Natural killer cell (primary cell): ENCODE data around the gene CACNA2D3. TPM values are rescaled to one million over a fixed set of nuclear protein-coding genes. Genes with fewer than 3 reads are reported as not detected.

Source experiments
- ATAC-seq, 3 donors: fragments of 150-1000 bp in 2 of 3; fragments of 200-7000 bp in 1 of 3; cut with Tn5 transposase; 1 replicate in 1 of 3; 2 replicates in 2 of 3; pipeline ENCODE4 v1.10.0; 2021; ENCODE audit warnings: mild to moderate bottlenecking in 2 of 3, moderate library complexity in 2 of 3
- DNase-seq, 2 donors: peaks; one replicate each; pipeline versions ENCODE4 v3.0.0 to v3.0.0-alpha.2; 2013 to 2021; ENCODE audit warnings: mixed read lengths in 1 of 2
- H3K27ac ChIP-seq: one replicate; pipeline ENCODE4 v1.5.1; 2013; ENCODE audit warnings: mild to moderate bottlenecking, low read length
- H3K27me3 ChIP-seq: one replicate; pipeline ENCODE4 v1.6.1; 2013; ENCODE audit warnings: low read length; ENCODE audit not compliant: control insufficient read depth, insufficient read depth
- H3K36me3 ChIP-seq: one replicate; pipeline ENCODE4 v1.6.1; 2013; ENCODE audit warnings: low read length; ENCODE audit not compliant: control insufficient read depth, insufficient read depth
- H3K4me1 ChIP-seq: one replicate; pipeline ENCODE4 v1.6.1; 2013; ENCODE audit warnings: low read length; ENCODE audit not compliant: control insufficient read depth, insufficient read depth
- H3K4me3 ChIP-seq: one replicate; pipeline ENCODE4 v1.5.1; 2013; ENCODE audit warnings: low read length
- H3K9me3 ChIP-seq: one replicate; pipeline ENCODE4 v1.6.1; 2013; ENCODE audit warnings: low read length; ENCODE audit not compliant: control insufficient read depth, insufficient read depth
- H3K27ac Mint-ChIP-seq, 2 donors: one replicate each; pipeline ENCODE4 v1.8.0; 2022; ENCODE audit warnings: mild to moderate bottlenecking in 2 of 2, mixed read lengths in 2 of 2, moderate library complexity in 1 of 2
- H3K27me3 Mint-ChIP-seq, 2 donors: one replicate each; pipeline ENCODE4 v1.8.0; 2022; ENCODE audit warnings: low read depth in 2 of 2, mixed read lengths in 2 of 2
- H3K36me3 Mint-ChIP-seq: one replicate; pipeline ENCODE4 v1.8.0; 2022; ENCODE audit warnings: mixed read lengths
- H3K4me1 Mint-ChIP-seq, 2 donors: one replicate each; pipeline ENCODE4 v1.8.0; 2022; ENCODE audit warnings: mixed read lengths in 2 of 2
- H3K4me3 Mint-ChIP-seq: one replicate; pipeline ENCODE4 v1.8.0; 2022; ENCODE audit warnings: mild to moderate bottlenecking, moderate library complexity, mixed read lengths
- H3K9me3 Mint-ChIP-seq, 2 donors: one replicate each; pipeline ENCODE4 v1.8.0; 2022; ENCODE audit warnings: mixed read lengths in 2 of 2
- CTCF ChIP-seq: fragments of 200-600 bp; IDR thresholded peaks from one replicate; pipeline ENCODE4 v1.8.0; 2022; ENCODE audit warnings: antibody characterized with exemption
- WGBS: methylation state at CpG from one replicate; pipeline ENCODE4 v1.1.7; 2013; ENCODE audit warnings: missing lambda C conversion rate; ENCODE audit not compliant: insufficient coverage; 5-methylcytosine and 5-hydroxymethylcytosine counted together
- intact Hi-C: fragments of 100-400 bp; cut with micrococcal nuclease; formaldehyde crosslinking; loops from one replicate; pipeline ENCODE4 v1.14.2; 2022
- total RNA-seq, 4 donors: library from RNA; stranded (reverse); fragments of 120-200 nt in 1 of 4; gene quantifications; one replicate each; pipeline versions ENCODE4 v1.2.3 to v1.2.4, GENCODE V29; 2013 to 2022

The CACNA2D3 gene
- total RNA-seq, 3 donors from 2014 or later (not counting 1 experiment from before 2014, with no cell fraction given): 0.49 TPM; not detected in 2

GRCh38 chr3:55074796-55075195, 952.4 kb downstream of the CACNA2D3 start:
- H3K9me3 Mint-ChIP-seq: peaks cover 10 to 12% of the 10 kb centered on the region in 2 donors

DNA sequence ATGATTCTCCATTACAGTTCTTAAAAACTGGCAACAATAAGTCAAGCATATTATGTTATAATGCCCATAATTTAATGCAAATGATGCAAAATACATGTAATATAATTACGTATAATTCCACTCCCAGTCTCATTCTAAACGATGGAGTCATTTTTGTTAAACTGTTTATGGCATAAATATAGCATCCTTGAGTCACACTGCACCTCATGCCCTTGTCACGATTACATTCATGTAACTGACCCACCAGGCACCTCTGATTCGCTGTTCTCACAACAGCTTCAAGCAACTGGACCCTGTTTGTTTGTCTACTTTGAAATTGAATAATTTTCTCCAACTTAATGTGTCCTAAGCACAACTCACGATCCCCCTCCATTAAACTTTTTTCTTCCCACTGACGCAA, 953.5 kb downstream of the CACNA2D3 start:
- H3K27ac Mint-ChIP-seq: no peak overlapping the region
- intact Hi-C loops: no loop called here

More at GRCh38 chr3:55074796-55075195, 952.4 kb downstream of the CACNA2D3 start:
- DNase-seq: no peak
- Mint-ChIP-seq H3K36me3 (no peaks in the 10 kb centered on the region), H3K27ac (no peak overlapping the region), H3K4me3 (no peak overlapping the region), H3K27me3 (no peaks in the 10 kb centered on the region), H3K4me1 (no peaks in the 10 kb centered on the region)
- no peaks in the 10 kb centered on the region for H3K4me1 ChIP-seq
- no peak for TF ChIP-seq CTCF
- no peaks in the 10 kb centered on the region for H3K36me3 ChIP-seq
- WGBS: 82% methylated on average over 2 of the region's 4 CpGs
- ATAC-seq: no peak
- no peak overlapping the region for H3K4me3 ChIP-seq
- peaks cover 3% of the 10 kb centered on the region for H3K9me3 ChIP-seq
- intact Hi-C loops: no loop called here
- no peaks in the 10 kb centered on the region for H3K27me3 ChIP-seq
- no peak overlapping the region for H3K27ac ChIP-seq

DNA sequence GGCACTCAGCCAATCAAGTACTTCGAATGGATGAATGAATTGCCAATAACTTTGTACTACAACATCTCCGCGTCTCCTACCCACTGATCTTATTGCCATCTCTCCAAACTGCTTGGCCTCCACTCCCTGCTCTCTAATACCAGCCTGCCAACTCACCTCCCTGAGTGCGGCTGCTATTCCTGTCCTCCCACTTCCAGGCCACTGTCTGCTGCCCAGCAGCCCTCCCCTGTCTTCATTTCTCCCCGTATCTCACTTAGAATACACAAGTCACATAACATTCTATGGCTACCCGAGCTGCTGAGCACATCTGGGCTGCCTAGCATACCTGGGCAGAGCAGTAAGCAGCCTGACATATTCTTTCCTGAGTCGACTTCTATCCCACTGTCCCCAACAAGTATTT, 955.4 kb downstream of the CACNA2D3 start:
- no peak for TF ChIP-seq CTCF
- Histone ChIP-seq H3K36me3 (no peaks in the 10 kb centered on the region), H3K27ac (no peak overlapping the region), H3K27me3 (no peaks in the 10 kb centered on the region), H3K9me3 (no peaks in the 10 kb centered on the region), H3K4me1 (no peaks in the 10 kb centered on the region), H3K4me3 (no peak overlapping the region)
- Mint-ChIP-seq H3K27me3 (no peaks in the 10 kb centered on the region), H3K36me3 (no peaks in the 10 kb centered on the region), H3K4me1 (no peaks in the 10 kb centered on the region), H3K27ac (no peak overlapping the region), H3K4me3 (no peak overlapping the region), H3K9me3 (peaks cover 4 to 9% of the 10 kb centered on the region in 2 donors)
- ATAC-seq (no peak), DNase-seq (no peak)
- intact Hi-C loops: no loop called here
- WGBS: 78% methylated on average over 6 of the region's 7 CpGs

More for the DNA sequence above, 953.5 kb downstream of the CACNA2D3 start:
- H3K4me3 Mint-ChIP-seq: no peak overlapping the region
- peaks cover 8 to 12% of the 10 kb centered on the region in 2 donors for H3K9me3 Mint-ChIP-seq
- H3K9me3 ChIP-seq: no peaks in the 10 kb centered on the region
- no peaks in the 10 kb centered on the region for H3K27me3 ChIP-seq
- no peak overlapping the region for H3K4me3 ChIP-seq
- no peaks in the 10 kb centered on the region for H3K4me1 ChIP-seq
- no peaks in the 10 kb centered on the region for H3K4me1 Mint-ChIP-seq
- no peaks in the 10 kb centered on the region for H3K36me3 Mint-ChIP-seq
- H3K27me3 Mint-ChIP-seq: no peaks in the 10 kb centered on the region
- DNase-seq: no peak
- WGBS: 86% methylated on average over 6 of the region's 6 CpGs
- TF ChIP-seq CTCF: no peak
- no peak overlapping the region for H3K27ac ChIP-seq
- no peak for ATAC-seq
- H3K36me3 ChIP-seq: no peaks in the 10 kb centered on the region

DNA sequence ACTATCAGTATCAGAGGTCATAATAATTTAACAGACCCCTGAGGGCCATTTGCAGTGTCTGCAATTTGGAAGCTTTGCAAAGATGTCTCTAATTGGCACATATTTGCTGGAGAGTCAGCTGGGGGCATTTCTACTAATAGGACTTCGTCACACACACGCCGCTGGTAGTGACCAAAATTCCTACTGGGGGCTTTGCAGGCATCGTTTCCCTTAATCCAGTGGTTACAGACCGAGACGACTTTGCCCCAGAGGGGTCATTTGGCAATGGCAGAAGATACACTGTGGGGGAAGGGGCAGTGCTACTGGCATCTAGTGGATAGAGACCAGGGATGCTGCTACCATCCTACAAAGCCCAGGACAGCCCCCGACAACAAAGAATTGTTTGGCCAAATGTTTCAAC, 956.5 kb downstream of the CACNA2D3 start:
- Mint-ChIP-seq H3K4me1 (no peaks in the 10 kb centered on the region), H3K9me3 (peaks cover 4 to 7% of the 10 kb centered on the region in 2 donors), H3K36me3 (no peaks in the 10 kb centered on the region), H3K4me3 (no peak overlapping the region), H3K27me3 (no peaks in the 10 kb centered on the region), H3K27ac (no peak overlapping the region)
- Histone ChIP-seq H3K9me3 (no peaks in the 10 kb centered on the region), H3K4me1 (no peaks in the 10 kb centered on the region), H3K4me3 (no peak overlapping the region), H3K27ac (no peak overlapping the region), H3K36me3 (no peaks in the 10 kb centered on the region), H3K27me3 (no peaks in the 10 kb centered on the region)
- WGBS: 84% methylated on average over 7 of the region's 7 CpGs
- DNase-seq: no peak
- no peak for ATAC-seq
- TF ChIP-seq CTCF: no peak
- intact Hi-C loops: no loop called here
